GM12878 (cell line): ENCODE results near the gene CPNE5. TPM values are rescaled to one million over a fixed set of nuclear protein-coding genes. Genes with fewer than 3 reads are reported as not detected.

ENCODE experiments used
- ATF7 ChIP-seq: fragments of 450-650 bp; IDR thresholded peaks from 2 replicates; pipeline ENCODE4 v1.6.1; 2016; ENCODE audit warnings: low read depth, mild to moderate bottlenecking
- BACH1 ChIP-seq: fragments of 450-650 bp; IDR thresholded peaks from 2 replicates; pipeline ENCODE4 v1.6.1; 2017; ENCODE audit warnings: mild to moderate bottlenecking, borderline replicate concordance
- CHD4 ChIP-seq: fragments of 200-600 bp; sonication (generic); IDR thresholded peaks from 2 replicates; pipeline ENCODE4 v1.6.1; 2016; ENCODE audit warnings: mild to moderate bottlenecking
- FOXK2 ChIP-seq: fragments of 450-650 bp; IDR thresholded peaks from 2 replicates; pipeline ENCODE4 v1.6.1; 2017; ENCODE audit warnings: mild to moderate bottlenecking, moderate library complexity
- KLF5 ChIP-seq: fragments of 450-650 bp; IDR thresholded peaks from 2 replicates; pipeline ENCODE4 v1.6.1; 2014; ENCODE audit warnings: mild to moderate bottlenecking; ENCODE audit not compliant: partially characterized antibody
- MTA2 ChIP-seq: fragments of 450-650 bp; IDR thresholded peaks from 2 replicates; pipeline ENCODE4 v1.6.1; 2016; ENCODE audit warnings: low read depth, mild to moderate bottlenecking, moderate library complexity
- MYC ChIP-seq: IDR thresholded peaks from 2 replicates; pipeline ENCODE4 v1.6.1; 2011; ENCODE audit warnings: mild to moderate bottlenecking, low read length, moderate library complexity, inconsistent platforms; ENCODE audit not compliant: insufficient read depth, insufficient replicate concordance, insufficient read length, severe bottlenecking
- NFXL1 ChIP-seq: fragments of 450-650 bp; IDR thresholded peaks from 2 replicates; pipeline ENCODE4 v1.6.1; 2017; ENCODE audit warnings: antibody characterized with exemption, mild to moderate bottlenecking, borderline replicate concordance
- NR2C2 ChIP-seq: IDR thresholded peaks from 2 replicates; pipeline ENCODE4 v1.6.1; 2011; ENCODE audit warnings: borderline replicate concordance, low read depth; ENCODE audit not compliant: control insufficient read depth, insufficient read length
- PAX8 ChIP-seq: fragments of 450-650 bp; IDR thresholded peaks from 2 replicates; pipeline ENCODE4 v1.6.1; 2017; ENCODE audit warnings: mild to moderate bottlenecking, moderate library complexity
- SMARCA5 ChIP-seq: fragments of 450-650 bp; IDR thresholded peaks from 2 replicates; pipeline ENCODE4 v1.6.1; 2017; ENCODE audit warnings: mild to moderate bottlenecking
- SP1 ChIP-seq: IDR thresholded peaks from one replicate; pipeline ENCODE4 v1.6.1; 2011; ENCODE audit warnings: low read depth, low read length
- TAF1 ChIP-seq: IDR thresholded peaks from 2 replicates; pipeline ENCODE4 v1.6.1; 2011; ENCODE audit warnings: mild to moderate bottlenecking, low read depth, low read length, borderline replicate concordance
- polyA plus RNA-seq, 11 experiments: library from polyadenylated mRNA; depleted of rRNA in 4 of 11; unstranded in 6 of 11; stranded (reverse) in 5 of 11; fragments of >200 nt; fragmentation: Nextera tagmentation in 4 of 11; fragmentation: Illumina TruSeq in 1 of 11; extraction: Ambion mirVana in 4 of 11; extraction: Trizol in 1 of 11; gene quantifications; 1 replicate in 1 of 11; 2 replicates in 10 of 11; pipeline versions ENCODE4 v1.2.1 to v1.2.3, GENCODE V29; 2011 to 2016; ENCODE audit warnings: inconsistent platforms in 2 of 11, missing spikeins in 2 of 11, low read depth in 1 of 11
- total RNA-seq, 4 experiments: library from RNA; depleted of rRNA in 3 of 4; stranded (reverse); fragments of >200 nt in 3 of 4; fragmentation: Illumina TruSeq in 1 of 4; extraction: Trizol in 1 of 4; gene quantifications; 2 replicates each; pipeline versions ENCODE4 v1.2.1 to v1.2.3, GENCODE V29; 2013 to 2021
- TF ChIP-seq, protein P1 (sequence below): fragments of 150-350 bp; IDR thresholded peaks from 2 replicates; pipeline ENCODE4 v1.6.1; 2016; ENCODE audit warnings: low read depth, low read length
- TF ChIP-seq, protein P2 (sequence below): fragments of 450-650 bp; formaldehyde crosslinking; IDR thresholded peaks from 2 replicates; pipeline ENCODE4 v1.4.0; 2020; ENCODE audit warnings: mild to moderate bottlenecking, moderate library complexity
- TF ChIP-seq, protein P3 (sequence below): fragments of 450-650 bp; IDR thresholded peaks from 2 replicates; pipeline ENCODE4 v1.6.1; 2017; ENCODE audit warnings: antibody characterized with exemption, mild to moderate bottlenecking, moderate library complexity
- TF ChIP-seq, protein P4 (sequence below): IDR thresholded peaks from 2 replicates; pipeline ENCODE4 v1.6.1; 2011; ENCODE audit warnings: borderline replicate concordance, low read depth, mild to moderate bottlenecking, moderate library complexity, low read length; ENCODE audit not compliant: insufficient read depth, poor library complexity, severe bottlenecking

The CPNE5 gene
- total and polyA plus RNA-seq, 10 of the 15 experiments (the other 5 are each of a cell fraction or from before 2014, with no cell fraction given) = 2.4 to 39.1 (median 18.2) TPM

DNA sequence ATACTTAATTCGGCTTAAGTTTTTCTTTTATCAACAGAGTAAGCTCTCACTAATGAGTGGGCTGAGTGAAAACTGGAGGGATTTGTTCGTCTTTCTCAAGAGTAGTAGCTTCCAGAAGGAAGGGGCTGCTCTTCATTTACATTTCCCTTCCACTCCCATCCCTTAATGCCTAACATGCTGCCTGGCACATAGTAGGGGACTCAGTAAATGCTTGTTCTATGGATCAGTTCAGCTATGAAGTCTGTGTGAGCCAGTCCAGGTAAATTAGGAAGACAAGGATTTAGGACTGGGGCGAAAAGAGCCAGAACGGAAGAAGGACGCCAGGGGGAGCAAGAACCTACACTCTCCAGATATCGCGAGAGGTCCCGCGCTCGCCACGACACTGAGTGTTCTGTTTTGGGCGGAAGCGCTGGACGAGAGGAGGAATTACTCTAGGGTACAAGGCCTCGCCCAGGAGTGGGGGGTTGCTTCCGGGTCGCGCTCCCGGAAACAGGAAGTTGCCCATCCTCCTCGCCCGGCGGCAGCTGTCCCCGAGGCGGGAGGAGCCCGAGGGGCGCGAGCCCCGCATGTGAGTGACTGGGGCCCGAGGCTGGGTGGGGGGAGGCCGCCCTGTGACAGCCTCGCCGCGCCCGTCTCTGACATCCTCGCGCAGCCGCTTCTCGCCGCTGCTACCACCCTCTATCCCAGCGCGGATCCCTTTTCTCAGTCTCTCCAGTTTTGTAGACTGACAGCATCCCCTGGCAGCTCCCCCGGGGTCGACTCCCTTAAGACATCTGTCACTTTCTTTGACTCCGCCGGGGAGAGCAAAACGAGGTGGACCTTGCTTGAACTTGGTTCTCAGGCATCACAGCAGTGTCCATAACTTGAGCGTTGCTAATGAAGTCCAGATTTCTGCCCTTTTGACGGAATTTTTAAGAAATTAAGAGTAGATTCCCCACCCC, 46.5 kb upstream of the CPNE5 start, which contains the start of gene C6orf89 (continued):
- TF ChIP-seq, protein P1, sequence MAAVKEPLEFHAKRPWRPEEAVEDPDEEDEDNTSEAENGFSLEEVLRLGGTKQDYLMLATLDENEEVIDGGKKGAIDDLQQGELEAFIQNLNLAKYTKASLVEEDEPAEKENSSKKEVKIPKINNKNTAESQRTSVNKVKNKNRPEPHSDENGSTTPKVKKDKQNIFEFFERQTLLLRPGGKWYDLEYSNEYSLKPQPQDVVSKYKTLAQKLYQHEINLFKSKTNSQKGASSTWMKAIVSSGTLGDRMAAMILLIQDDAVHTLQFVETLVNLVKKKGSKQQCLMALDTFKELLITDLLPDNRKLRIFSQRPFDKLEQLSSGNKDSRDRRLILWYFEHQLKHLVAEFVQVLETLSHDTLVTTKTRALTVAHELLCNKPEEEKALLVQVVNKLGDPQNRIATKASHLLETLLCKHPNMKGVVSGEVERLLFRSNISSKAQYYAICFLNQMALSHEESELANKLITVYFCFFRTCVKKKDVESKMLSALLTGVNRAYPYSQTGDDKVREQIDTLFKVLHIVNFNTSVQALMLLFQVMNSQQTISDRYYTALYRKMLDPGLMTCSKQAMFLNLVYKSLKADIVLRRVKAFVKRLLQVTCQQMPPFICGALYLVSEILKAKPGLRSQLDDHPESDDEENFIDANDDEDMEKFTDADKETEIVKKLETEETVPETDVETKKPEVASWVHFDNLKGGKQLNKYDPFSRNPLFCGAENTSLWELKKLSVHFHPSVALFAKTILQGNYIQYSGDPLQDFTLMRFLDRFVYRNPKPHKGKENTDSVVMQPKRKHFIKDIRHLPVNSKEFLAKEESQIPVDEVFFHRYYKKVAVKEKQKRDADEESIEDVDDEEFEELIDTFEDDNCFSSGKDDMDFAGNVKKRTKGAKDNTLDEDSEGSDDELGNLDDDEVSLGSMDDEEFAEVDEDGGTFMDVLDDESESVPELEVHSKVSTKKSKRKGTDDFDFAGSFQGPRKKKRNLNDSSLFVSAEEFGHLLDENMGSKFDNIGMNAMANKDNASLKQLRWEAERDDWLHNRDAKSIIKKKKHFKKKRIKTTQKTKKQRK = no peak
- TF ChIP-seq BACH1 = peak; percentile 84
- TF ChIP-seq, protein P2, sequence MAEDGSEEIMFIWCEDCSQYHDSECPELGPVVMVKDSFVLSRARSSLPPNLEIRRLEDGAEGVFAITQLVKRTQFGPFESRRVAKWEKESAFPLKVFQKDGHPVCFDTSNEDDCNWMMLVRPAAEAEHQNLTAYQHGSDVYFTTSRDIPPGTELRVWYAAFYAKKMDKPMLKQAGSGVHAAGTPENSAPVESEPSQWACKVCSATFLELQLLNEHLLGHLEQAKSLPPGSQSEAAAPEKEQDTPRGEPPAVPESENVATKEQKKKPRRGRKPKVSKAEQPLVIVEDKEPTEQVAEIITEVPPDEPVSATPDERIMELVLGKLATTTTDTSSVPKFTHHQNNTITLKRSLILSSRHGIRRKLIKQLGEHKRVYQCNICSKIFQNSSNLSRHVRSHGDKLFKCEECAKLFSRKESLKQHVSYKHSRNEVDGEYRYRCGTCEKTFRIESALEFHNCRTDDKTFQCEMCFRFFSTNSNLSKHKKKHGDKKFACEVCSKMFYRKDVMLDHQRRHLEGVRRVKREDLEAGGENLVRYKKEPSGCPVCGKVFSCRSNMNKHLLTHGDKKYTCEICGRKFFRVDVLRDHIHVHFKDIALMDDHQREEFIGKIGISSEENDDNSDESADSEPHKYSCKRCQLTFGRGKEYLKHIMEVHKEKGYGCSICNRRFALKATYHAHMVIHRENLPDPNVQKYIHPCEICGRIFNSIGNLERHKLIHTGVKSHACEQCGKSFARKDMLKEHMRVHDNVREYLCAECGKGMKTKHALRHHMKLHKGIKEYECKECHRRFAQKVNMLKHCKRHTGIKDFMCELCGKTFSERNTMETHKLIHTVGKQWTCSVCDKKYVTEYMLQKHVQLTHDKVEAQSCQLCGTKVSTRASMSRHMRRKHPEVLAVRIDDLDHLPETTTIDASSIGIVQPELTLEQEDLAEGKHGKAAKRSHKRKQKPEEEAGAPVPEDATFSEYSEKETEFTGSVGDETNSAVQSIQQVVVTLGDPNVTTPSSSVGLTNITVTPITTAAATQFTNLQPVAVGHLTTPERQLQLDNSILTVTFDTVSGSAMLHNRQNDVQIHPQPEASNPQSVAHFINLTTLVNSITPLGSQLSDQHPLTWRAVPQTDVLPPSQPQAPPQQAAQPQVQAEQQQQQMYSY (CRISPR knock-in tag) = no peak
- TF ChIP-seq PAX8 = no peak
- no peak for TF ChIP-seq MYC
- TF ChIP-seq, protein P3, sequence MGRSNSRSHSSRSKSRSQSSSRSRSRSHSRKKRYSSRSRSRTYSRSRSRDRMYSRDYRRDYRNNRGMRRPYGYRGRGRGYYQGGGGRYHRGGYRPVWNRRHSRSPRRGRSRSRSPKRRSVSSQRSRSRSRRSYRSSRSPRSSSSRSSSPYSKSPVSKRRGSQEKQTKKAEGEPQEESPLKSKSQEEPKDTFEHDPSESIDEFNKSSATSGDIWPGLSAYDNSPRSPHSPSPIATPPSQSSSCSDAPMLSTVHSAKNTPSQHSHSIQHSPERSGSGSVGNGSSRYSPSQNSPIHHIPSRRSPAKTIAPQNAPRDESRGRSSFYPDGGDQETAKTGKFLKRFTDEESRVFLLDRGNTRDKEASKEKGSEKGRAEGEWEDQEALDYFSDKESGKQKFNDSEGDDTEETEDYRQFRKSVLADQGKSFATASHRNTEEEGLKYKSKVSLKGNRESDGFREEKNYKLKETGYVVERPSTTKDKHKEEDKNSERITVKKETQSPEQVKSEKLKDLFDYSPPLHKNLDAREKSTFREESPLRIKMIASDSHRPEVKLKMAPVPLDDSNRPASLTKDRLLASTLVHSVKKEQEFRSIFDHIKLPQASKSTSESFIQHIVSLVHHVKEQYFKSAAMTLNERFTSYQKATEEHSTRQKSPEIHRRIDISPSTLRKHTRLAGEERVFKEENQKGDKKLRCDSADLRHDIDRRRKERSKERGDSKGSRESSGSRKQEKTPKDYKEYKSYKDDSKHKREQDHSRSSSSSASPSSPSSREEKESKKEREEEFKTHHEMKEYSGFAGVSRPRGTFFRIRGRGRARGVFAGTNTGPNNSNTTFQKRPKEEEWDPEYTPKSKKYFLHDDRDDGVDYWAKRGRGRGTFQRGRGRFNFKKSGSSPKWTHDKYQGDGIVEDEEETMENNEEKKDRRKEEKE = no peak
- peak; percentile 89 for TF ChIP-seq KLF5
- peak; percentile 58 for TF ChIP-seq ATF7
- TF ChIP-seq MTA2 = peak; percentile 88
- no peak for TF ChIP-seq NFXL1
- TF ChIP-seq CHD4 = no peak
- peak; percentile 78 for TF ChIP-seq FOXK2
- 0 out of 2 replicates have a peak, but pooled peaks have one; percentile 39 for TF ChIP-seq SMARCA5
- no peak for TF ChIP-seq NR2C2
- TF ChIP-seq TAF1 = peak; percentile 60; the same call in 1 of the 2 replicates
- peak; percentile 42 for TF ChIP-seq SP1
- TF ChIP-seq, protein P4, sequence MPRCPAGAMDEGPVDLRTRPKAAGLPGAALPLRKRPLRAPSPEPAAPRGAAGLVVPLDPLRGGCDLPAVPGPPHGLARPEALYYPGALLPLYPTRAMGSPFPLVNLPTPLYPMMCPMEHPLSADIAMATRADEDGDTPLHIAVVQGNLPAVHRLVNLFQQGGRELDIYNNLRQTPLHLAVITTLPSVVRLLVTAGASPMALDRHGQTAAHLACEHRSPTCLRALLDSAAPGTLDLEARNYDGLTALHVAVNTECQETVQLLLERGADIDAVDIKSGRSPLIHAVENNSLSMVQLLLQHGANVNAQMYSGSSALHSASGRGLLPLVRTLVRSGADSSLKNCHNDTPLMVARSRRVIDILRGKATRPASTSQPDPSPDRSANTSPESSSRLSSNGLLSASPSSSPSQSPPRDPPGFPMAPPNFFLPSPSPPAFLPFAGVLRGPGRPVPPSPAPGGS = no peak
